HG02852 (cell line): ENCODE results near the gene NCOA7.
A peak's percentile ranks its signal among the peaks of the same experiment; 100 is the strongest.
"Not testable (repeated sequence)": the region's sequence is repeated elsewhere in the genome, so short reads cannot be mapped to it uniquely, and the experiment has no call there.

Experiments
- ATAC-seq: cut with Tn5 transposase; IDR thresholded peaks from one replicate; pipeline ENCODE4 v1.9.1; 2021; ENCODE audit warnings: mild to moderate bottlenecking, moderate library complexity; ENCODE audit not compliant: unreplicated experiment

The NCOA7 gene

GRCh38 chr6:125753218-125753936 lies 37.4 kb upstream of the NCOA7 start:
- ATAC-seq = no peak

GRCh38 chr6:125753937-125754259 lies 36.9 kb upstream of the NCOA7 start:
- ATAC-seq = no peak

- no peak for ATAC-seq
These were observed 36.2 kb upstream of the NCOA7 start for GRCh38 chr6:125754566-125754965.

- no peak for ATAC-seq
These were observed 31.4 kb upstream of the NCOA7 start for GRCh38 chr6:125759184-125759902.

- no peak for ATAC-seq
These were observed 30.8 kb upstream of the NCOA7 start for GRCh38 chr6:125759959-125760457.

- no peak for ATAC-seq
These were observed 26.6 kb upstream of the NCOA7 start for GRCh38 chr6:125764121-125764671.

GRCh38 chr6:125765944-125766343 lies 24.8 kb upstream of the NCOA7 start:
- no peak for ATAC-seq

- no peak for ATAC-seq
These were observed 24.1 kb upstream of the NCOA7 start for GRCh38 chr6:125766641-125767040.

- ATAC-seq = no peak
These were observed 21.5 kb upstream of the NCOA7 start for GRCh38 chr6:125769147-125769783.

- ATAC-seq = no peak
These were observed 17.1 kb upstream of the NCOA7 start for GRCh38 chr6:125773387-125774341.

GRCh38 chr6:125776107-125776826 lies 14.5 kb upstream of the NCOA7 start:
- not testable (repeated sequence) for ATAC-seq

GRCh38 chr6:125779924-125780539 lies 10.7 kb upstream of the NCOA7 start:
- peak; percentile 81 for ATAC-seq

- peak; percentile 78 for ATAC-seq
These were observed 10.0 kb upstream of the NCOA7 start for GRCh38 chr6:125780540-125781313.

- ATAC-seq = peak; percentile 43
These were observed 9.4 kb upstream of the NCOA7 start for GRCh38 chr6:125781314-125781868.

- no peak for ATAC-seq
These were observed 6.4 kb upstream of the NCOA7 start for GRCh38 chr6:125784365-125784764.

- no peak for ATAC-seq
These were observed 3.0 kb upstream of the NCOA7 start for GRCh38 chr6:125787791-125788190.

- ATAC-seq = no peak
These were observed 1.6 kb upstream of the NCOA7 start for GRCh38 chr6:125789167-125789566.
